Cardiac fibroblast (primary cell): ENCODE results near the gene PTGFRN.

ENCODE experiments used
- DNase-seq, 2 donors: peaks; one replicate each; pipeline versions ENCODE4 v3.0.0 to v3.0.0-alpha.2; 2010; ENCODE audit warnings: low read depth in 2 of 2
- H3K4me3 ChIP-seq, 2 donors: replicated peaks in 1 of 2; 1 replicate in 1 of 2; 2 replicates in 1 of 2; pipeline ENCODE4 v1.5.1; 2011; ENCODE audit warnings: low read depth in 2 of 2, low read length in 2 of 2, mild to moderate bottlenecking in 2 of 2, moderate library complexity in 1 of 2
- TF ChIP-seq, protein P1 (sequence below): IDR thresholded peaks from one replicate; pipeline ENCODE4 v1.5.1; 2011; ENCODE audit warnings: low read depth, mild to moderate bottlenecking, low read length, inconsistent platforms

Gene PTGFRN

DNA sequence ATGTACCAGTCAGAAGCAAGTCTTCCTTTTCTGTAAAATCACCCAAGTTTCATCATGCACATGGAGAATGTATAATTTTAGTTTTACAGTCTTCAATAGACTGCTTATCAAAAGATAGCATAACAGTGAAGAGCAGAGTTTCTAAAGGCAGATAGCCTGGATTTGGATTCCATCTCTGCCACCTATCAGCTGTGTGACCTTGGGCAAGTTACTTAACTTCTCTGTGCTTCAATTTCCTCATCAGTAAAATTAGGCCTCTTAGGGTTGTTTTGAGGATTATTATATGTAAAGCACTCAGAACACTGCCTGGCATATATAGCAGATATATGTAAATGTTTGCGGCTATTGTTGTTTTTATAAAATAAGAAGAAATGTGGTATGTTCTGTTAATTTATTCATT is 38.9 kb downstream of the PTGFRN start:
- no peak overlapping the region for H3K4me3 ChIP-seq
- DNase-seq: no peak
- TF ChIP-seq, protein P1, sequence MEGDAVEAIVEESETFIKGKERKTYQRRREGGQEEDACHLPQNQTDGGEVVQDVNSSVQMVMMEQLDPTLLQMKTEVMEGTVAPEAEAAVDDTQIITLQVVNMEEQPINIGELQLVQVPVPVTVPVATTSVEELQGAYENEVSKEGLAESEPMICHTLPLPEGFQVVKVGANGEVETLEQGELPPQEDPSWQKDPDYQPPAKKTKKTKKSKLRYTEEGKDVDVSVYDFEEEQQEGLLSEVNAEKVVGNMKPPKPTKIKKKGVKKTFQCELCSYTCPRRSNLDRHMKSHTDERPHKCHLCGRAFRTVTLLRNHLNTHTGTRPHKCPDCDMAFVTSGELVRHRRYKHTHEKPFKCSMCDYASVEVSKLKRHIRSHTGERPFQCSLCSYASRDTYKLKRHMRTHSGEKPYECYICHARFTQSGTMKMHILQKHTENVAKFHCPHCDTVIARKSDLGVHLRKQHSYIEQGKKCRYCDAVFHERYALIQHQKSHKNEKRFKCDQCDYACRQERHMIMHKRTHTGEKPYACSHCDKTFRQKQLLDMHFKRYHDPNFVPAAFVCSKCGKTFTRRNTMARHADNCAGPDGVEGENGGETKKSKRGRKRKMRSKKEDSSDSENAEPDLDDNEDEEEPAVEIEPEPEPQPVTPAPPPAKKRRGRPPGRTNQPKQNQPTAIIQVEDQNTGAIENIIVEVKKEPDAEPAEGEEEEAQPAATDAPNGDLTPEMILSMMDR: no peak

- TF ChIP-seq, protein P1: no peak
- DNase-seq: no peak
- H3K4me3 ChIP-seq: no peak overlapping the region
Observed at GRCh38 chr1:116949213-116949985, 39.7 kb downstream of the PTGFRN start.

DNA sequence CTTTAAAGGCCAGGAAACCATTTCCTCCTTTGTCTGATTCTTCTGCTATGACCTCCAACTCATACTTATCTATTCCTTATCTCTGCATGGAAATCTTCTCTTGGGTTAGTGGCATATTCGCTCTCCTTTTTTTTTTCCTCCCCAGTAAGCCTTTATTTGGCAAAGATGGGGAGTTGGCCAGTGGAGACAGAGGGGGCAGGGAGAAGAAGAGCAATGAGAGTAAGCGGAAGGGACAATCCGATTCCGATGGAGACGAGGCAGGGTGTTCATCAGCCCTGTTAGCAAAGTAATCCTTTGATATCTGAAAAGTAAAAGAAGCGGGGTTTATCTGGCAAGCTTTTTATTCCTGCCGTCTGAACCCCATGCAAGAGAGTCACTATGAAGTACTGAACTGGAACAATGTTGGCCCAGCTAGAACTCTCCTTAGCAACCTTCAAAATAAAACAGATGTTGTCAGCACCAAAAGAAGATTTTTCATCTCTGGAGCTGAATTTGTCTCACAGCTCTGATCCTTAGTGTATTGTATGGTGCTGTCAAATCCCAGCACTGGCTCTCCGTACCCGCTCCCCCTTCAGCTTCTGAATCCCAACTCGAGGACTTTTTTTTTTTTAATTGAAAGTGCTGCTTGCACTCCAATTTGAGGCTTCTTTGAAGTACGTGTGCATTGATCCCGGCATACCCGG is 40.9 kb downstream of the PTGFRN start:
- H3K4me3 ChIP-seq: no peak overlapping the region
- TF ChIP-seq, protein P1: no peak

GRCh38 chr1:116951200-116951935 is 41.7 kb downstream of the PTGFRN start:
- peak; percentile 87 to 91 for DNase-seq
- no peak overlapping the region for H3K4me3 ChIP-seq
- TF ChIP-seq, protein P1: no peak

More for the DNA sequence above, 40.9 kb downstream of the PTGFRN start:
- DNase-seq: peak; percentile 51 to 80

- no peak overlapping the region for H3K4me3 ChIP-seq
- no peak for DNase-seq
- TF ChIP-seq, protein P1: no peak
Observed at GRCh38 chr1:116952738-116953275, 43.1 kb downstream of the PTGFRN start.

DNA sequence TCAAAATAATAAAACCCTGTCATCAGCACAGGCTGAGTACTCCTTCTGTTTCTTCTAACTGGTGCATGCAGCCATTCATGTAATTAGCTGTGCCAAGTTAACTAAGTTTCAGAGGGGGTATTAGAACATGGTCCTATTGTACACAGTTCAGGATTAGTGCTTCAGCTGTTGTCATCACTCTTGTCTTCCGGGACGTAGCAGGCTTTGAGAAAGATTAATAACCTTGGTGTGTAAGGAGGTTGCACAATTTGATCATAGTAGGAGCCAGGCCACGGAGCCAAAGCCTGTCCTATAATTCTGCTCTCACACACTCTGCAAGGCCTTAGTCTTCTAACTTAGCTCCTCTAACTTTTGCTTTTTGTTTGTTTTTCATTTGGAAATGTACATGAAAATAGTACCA is 44.7 kb downstream of the PTGFRN start:
- TF ChIP-seq, protein P1: no peak
- peak; percentile 31 to 82 for DNase-seq

More for the DNA sequence above, 44.7 kb downstream of the PTGFRN start:
- H3K4me3 ChIP-seq: no peak overlapping the region
